Measurements from ENCODE around the gene NDUFA3.

The NDUFA3 gene

DNA sequence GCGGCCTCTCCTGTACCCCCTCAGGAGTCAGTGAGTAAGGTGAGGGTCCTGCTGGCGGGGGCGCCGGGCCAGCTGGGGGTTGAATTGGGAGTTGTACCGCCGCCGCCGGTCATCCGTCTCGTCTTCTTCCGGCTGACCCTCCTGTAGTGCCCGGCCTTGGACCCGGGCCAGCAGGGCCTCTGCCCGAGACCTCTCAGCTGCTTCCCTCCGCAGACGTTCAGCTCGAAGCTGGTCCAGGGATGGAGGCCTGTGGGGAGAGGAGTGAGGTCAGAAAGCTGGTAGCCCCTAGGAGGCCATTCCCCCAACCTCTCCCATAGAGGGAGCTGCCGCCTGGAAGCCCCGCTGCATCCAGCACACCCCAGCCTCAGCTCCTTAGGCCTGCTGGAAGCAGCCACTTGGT lies 53.0 kb downstream of the NDUFA3 start:
- no peak overlapping the region for H3K4me3 ChIP-seq
- TF ChIP-seq, protein P1, sequence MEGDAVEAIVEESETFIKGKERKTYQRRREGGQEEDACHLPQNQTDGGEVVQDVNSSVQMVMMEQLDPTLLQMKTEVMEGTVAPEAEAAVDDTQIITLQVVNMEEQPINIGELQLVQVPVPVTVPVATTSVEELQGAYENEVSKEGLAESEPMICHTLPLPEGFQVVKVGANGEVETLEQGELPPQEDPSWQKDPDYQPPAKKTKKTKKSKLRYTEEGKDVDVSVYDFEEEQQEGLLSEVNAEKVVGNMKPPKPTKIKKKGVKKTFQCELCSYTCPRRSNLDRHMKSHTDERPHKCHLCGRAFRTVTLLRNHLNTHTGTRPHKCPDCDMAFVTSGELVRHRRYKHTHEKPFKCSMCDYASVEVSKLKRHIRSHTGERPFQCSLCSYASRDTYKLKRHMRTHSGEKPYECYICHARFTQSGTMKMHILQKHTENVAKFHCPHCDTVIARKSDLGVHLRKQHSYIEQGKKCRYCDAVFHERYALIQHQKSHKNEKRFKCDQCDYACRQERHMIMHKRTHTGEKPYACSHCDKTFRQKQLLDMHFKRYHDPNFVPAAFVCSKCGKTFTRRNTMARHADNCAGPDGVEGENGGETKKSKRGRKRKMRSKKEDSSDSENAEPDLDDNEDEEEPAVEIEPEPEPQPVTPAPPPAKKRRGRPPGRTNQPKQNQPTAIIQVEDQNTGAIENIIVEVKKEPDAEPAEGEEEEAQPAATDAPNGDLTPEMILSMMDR (IDR thresholded peaks at IDR 0.05) = no peak
- no peak for DNase-seq (ENCODE audit: low spot score)
- H3K27ac ChIP-seq = no peak overlapping the region

GRCh38 chr19:54156490-54156889 lies 53.8 kb downstream of the NDUFA3 start:
- no peak for DNase-seq (ENCODE audit: low spot score)
- no peak overlapping the region for H3K4me3 ChIP-seq
- H3K27ac ChIP-seq = no peak overlapping the region
- TF ChIP-seq, protein P1 (IDR thresholded peaks at IDR 0.05) = no peak

DNA sequence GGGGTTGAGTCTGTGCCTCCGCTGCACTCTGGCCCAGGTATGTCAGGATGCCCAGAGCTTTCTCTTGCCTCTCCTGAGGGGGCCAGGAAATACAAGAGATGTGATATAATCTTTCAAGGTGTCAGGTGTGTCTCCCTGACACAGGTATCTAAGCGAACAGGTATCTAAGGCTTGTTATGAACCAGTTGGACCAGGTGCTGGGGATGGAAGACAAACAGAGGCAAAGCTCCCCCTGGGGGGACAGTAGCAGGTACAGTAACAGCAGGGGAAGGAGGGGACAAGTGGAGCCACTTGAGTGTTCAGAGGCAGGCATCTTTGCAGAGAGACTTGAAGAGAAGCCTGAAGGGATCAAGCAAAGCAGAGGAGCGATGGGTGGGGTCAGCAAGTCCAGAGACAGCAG lies 54.3 kb downstream of the NDUFA3 start:
- TF ChIP-seq, protein P1 (IDR thresholded peaks at IDR 0.05) = no peak
- Histone ChIP-seq H3K4me3 (no peak overlapping the region), H3K27ac (no peak overlapping the region)
- no peak for DNase-seq (ENCODE audit: low spot score)

Measured in coronary artery (tissue), 2 donors.